ENCODE data around the gene COL4A2. TPM values are rescaled to one million over a fixed set of nuclear protein-coding genes. Genes with fewer than 3 reads are reported as not detected.

COL4A2 gene
- total RNA-seq, 1 experiment from 2014 or later, result 1.6 TPM

DNA sequence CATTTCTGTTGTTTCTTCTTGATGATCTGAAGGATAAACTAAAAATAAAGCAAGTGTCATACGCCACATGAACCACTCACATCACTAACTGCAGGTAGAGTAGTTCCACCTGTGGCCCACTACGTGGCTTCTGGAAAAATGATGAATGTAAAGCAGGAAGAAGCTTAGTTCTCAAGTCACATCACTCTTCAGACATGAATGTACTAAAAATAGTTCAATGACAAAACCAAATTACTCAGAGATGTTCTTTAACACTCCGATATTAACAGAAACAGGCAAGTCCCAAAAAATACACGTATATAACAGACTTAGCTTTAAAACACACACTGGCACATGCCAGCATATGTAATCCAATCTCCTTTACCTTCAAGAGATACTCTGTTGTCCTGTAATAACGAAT is 232.8 kb downstream of the COL4A2 start:
- Histone ChIP-seq H3K4me1 (ENCODE audit: control insufficient read depth in 1 of 2, insufficient read depth in 2 of 2, low read length in 2 of 2) (peaks cover 0 to 8% of the 10 kb centered on the region in 2 experiments; a peak in 1 of 4 replicates), H3K27me3 (ENCODE audit: insufficient read depth, low read length) (no peaks in the 10 kb centered on the region), H3K9ac (ENCODE audit: low read length) (no peak overlapping the region), H3K36me3 (ENCODE audit: control insufficient read depth in 1 of 2, insufficient read depth in 2 of 2, low read length in 2 of 2) (no peaks in the 10 kb centered on the region), H2AFZ (ENCODE audit: low read depth, low read length, poor library complexity, severe bottlenecking) (no peak overlapping the region), H3K9me2 (ENCODE audit: insufficient read depth) (no peaks in the 10 kb centered on the region), H3K9me3 (ENCODE audit: control insufficient read depth in 1 of 2, insufficient read depth in 1 of 2, low read depth in 1 of 2, low read length in 2 of 2) (peaks cover 0 to 7% of the 10 kb centered on the region in 2 experiments; a peak in 1 of 4 replicates), H3K79me2 (ENCODE audit: insufficient read depth, low read length) (0 out of 2 replicates have a peak, but pooled peaks cover 6% of the 10 kb centered on the region), H3K4me3 (replicated peaks in 1 of 2; ENCODE audit: low read depth in 1 of 2, low read length in 2 of 2) (no peak overlapping the region), H4K20me1 (ENCODE audit: insufficient read depth) (no peaks in the 10 kb centered on the region), H3K27ac (ENCODE audit: low read depth, low read length) (no peak overlapping the region), H3K4me2 (ENCODE audit: low read length) (no peak overlapping the region)
- ChIA-PET RAD21 (ENCODE audit: low non-redundant PET in 1 of 2, low total read pairs in 2 of 2, uncharacterized antibody in 2 of 2, unreplicated experiment in 2 of 2) (no interaction called here), CTCF (no interaction called here), POLR2A (no interaction called here)
- no peak for DNase-seq (ENCODE audit: low read depth, low spot score)
- ATAC-seq, result no peak
- BruUV-seq (replicated peaks), result no TSS peak
- intact Hi-C loops (cut with micrococcal nuclease), result no loop called here
- TF ChIP-seq POLR2AphosphoS5 (IDR thresholded peaks at IDR 0.05; ENCODE audit: low read depth, low read length), result no peak
- TF ChIP-seq, protein P1, sequence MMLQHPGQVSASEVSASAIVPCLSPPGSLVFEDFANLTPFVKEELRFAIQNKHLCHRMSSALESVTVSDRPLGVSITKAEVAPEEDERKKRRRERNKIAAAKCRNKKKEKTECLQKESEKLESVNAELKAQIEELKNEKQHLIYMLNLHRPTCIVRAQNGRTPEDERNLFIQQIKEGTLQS (IDR thresholded peaks at IDR 0.05), result no peak
- no peak for TF ChIP-seq ELF1 (IDR thresholded peaks at IDR 0.05; ENCODE audit: borderline replicate concordance, low read depth)
- no peak for TF ChIP-seq CEBPB (IDR thresholded peaks at IDR 0.05; ENCODE audit: low read depth)
- no peak for TF ChIP-seq EZH2phosphoT487 (IDR thresholded peaks at IDR 0.05; ENCODE audit: borderline replicate concordance)
- no peak for TF ChIP-seq RAD21 (IDR thresholded peaks at IDR 0.05; ENCODE audit: low read depth)
- TF ChIP-seq SIN3A (IDR thresholded peaks at IDR 0.05; ENCODE audit: low read depth), result no peak
- TF ChIP-seq EZH2 (IDR thresholded peaks at IDR 0.05), result no peak

DNA sequence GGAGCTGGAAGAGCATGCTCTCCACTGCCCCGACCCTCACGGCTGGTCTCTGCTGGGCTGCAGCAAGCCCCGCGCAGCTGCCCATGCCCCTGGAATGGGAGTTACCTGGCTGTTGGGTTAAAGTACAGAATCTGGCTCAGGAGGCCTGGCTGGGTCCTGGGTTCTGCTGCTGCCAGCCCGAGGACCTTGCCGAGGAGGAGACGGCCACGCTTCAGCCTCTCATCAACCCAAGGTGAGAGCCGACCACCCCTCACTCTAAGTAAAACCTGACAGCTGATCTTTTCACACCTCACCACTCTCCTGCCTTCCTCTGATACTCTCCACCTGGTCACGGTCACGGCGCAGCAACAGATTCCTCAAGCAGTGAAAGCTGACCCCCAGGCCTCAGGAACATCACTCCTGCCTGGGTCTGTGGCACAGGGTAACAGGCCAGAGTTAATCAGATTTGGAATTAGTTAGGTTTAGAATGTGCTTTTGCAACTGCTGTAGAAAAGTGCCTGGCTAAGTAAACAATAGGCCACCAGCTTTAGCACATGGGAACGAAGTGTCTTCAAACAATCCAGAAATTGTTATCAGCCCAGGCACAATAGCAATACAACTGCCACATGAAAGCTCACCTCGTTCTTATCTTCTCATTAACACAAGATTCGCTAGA is 233.9 kb downstream of the COL4A2 start:
- CTCF ChIA-PET, result no interaction called here
- Histone ChIP-seq H3K27ac (ENCODE audit: low read depth, low read length) (no peak overlapping the region), H3K4me1 (ENCODE audit: control insufficient read depth in 1 of 2, insufficient read depth in 2 of 2, low read length in 2 of 2) (peaks cover 2% of the 10 kb centered on the region in 2 experiments; a peak in 3 of 4 replicates), H3K27me3 (ENCODE audit: insufficient read depth, low read length) (no peaks in the 10 kb centered on the region), H2AFZ (ENCODE audit: low read depth, low read length, poor library complexity, severe bottlenecking) (no peak overlapping the region), H3K9me2 (ENCODE audit: insufficient read depth) (no peaks in the 10 kb centered on the region), H3K4me2 (ENCODE audit: low read length) (no peak overlapping the region), H3K9ac (ENCODE audit: low read length) (no peak overlapping the region), H3K9me3 (ENCODE audit: control insufficient read depth in 1 of 2, insufficient read depth in 1 of 2, low read depth in 1 of 2, low read length in 2 of 2) (peaks cover 0 to 7% of the 10 kb centered on the region in 2 experiments; a peak in 1 of 4 replicates), H3K36me3 (ENCODE audit: control insufficient read depth in 1 of 2, insufficient read depth in 2 of 2, low read length in 2 of 2) (no peaks in the 10 kb centered on the region), H3K4me3 (replicated peaks in 1 of 2; ENCODE audit: low read depth in 1 of 2, low read length in 2 of 2) (no peak overlapping the region), H3K79me2 (ENCODE audit: insufficient read depth, low read length) (0 out of 2 replicates have a peak, but pooled peaks cover 6% of the 10 kb centered on the region), H4K20me1 (ENCODE audit: insufficient read depth) (no peaks in the 10 kb centered on the region)
- DNase-seq (ENCODE audit: low read depth, low spot score) (no peak), ATAC-seq (no peak)
- TF ChIP-seq EGR1 (IDR thresholded peaks at IDR 0.05; ENCODE audit: low read depth), result no peak
- TF ChIP-seq, protein P1 (IDR thresholded peaks at IDR 0.05), result no peak
- TF ChIP-seq, protein P2, sequence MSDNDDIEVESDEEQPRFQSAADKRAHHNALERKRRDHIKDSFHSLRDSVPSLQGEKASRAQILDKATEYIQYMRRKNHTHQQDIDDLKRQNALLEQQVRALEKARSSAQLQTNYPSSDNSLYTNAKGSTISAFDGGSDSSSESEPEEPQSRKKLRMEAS (IDR thresholded peaks at IDR 0.05), result no peak
- no peak for TF ChIP-seq FOSL1 (IDR thresholded peaks at IDR 0.05; ENCODE audit: low read depth)
- TF ChIP-seq SRF (IDR thresholded peaks at IDR 0.05; ENCODE audit: low read depth), result no peak
- TF ChIP-seq CEBPB (IDR thresholded peaks at IDR 0.05; ENCODE audit: low read depth), result no peak
- no peak for TF ChIP-seq JUND (IDR thresholded peaks at IDR 0.05)
- no peak for TF ChIP-seq POLR2A (IDR thresholded peaks at IDR 0.05; ENCODE audit: borderline replicate concordance, extremely low read depth, insufficient read depth, insufficient read length)
- POLR2A ChIA-PET, result no interaction called here
- RAD21 ChIA-PET (ENCODE audit: low non-redundant PET in 1 of 2, low total read pairs in 2 of 2, uncharacterized antibody in 2 of 2, unreplicated experiment in 2 of 2), result no interaction called here
- BruUV-seq (replicated peaks), result no TSS peak
- intact Hi-C loops (cut with micrococcal nuclease), result no loop called here
